ENCODE results near the gene GOLGA1. TPM values are rescaled to one million over a fixed set of nuclear protein-coding genes. Genes with fewer than 3 reads are reported as not detected.
A peak's percentile ranks its signal among the peaks of the same experiment; 100 is the strongest.

The GOLGA1 gene
- total and polyA plus RNA-seq, 9 of the 15 experiments (the other 6 are each of a cell fraction or from before 2014, with no cell fraction given): 2.9 to 15.9 (median 8.5) TPM

GRCh38 chr9:124964604-124965003, 23.7 kb upstream of the GOLGA1 start (continued):
- TF ChIP-seq KDM4B (IDR thresholded peaks at IDR 0.05; ENCODE audit: borderline replicate concordance in 2 of 2, low read depth in 1 of 2) (no peak), ERF (CRISPR knock-in tag; IDR thresholded peaks at IDR 0.05) (no peak), EHMT2 (IDR thresholded peaks at IDR 0.05) (no peak), DLX4 (CRISPR knock-in tag; IDR thresholded peaks at IDR 0.05) (no peak), ESRRA (IDR thresholded peaks at IDR 0.05; ENCODE audit: borderline replicate concordance, low read depth) (peak; percentile 88), HDAC3 (IDR thresholded peaks at IDR 0.05; ENCODE audit: borderline replicate concordance, partially characterized antibody) (peak; percentile 63), GABPB1 (CRISPR knock-in tag; IDR thresholded peaks at IDR 0.05) (no peak), RBM14 (IDR thresholded peaks at IDR 0.05; ENCODE audit: borderline replicate concordance, insufficient read depth, low read depth, low read length) (no peak), RFX1 (IDR thresholded peaks at IDR 0.05) (no peak), RBBP5 (IDR thresholded peaks at IDR 0.05; ENCODE audit: borderline replicate concordance, insufficient read depth, low read length, poor library complexity, severe bottlenecking) (no peak), CBX3 (IDR thresholded peaks at IDR 0.05; ENCODE audit: borderline replicate concordance in 1 of 2, low read length in 2 of 2) (no peak), ZEB2 (IDR thresholded peaks at IDR 0.05) (peak; percentile 97), SMARCE1 (IDR thresholded peaks at IDR 0.05) (peak; percentile 86), NEUROD1 (IDR thresholded peaks at IDR 0.05; ENCODE audit: borderline replicate concordance, low read depth, low read length, partially characterized antibody) (peak; percentile 16), CBFA2T2 (conservative IDR thresholded peaks at IDR 0.05) (peak; percentile 94), CC2D1A (IDR thresholded peaks at IDR 0.05) (peak; percentile 79; the same call in 1 of the 2 replicates), CREBBP (IDR thresholded peaks at IDR 0.05; ENCODE audit: low read depth, low read length) (no peak), ZNF431 (CRISPR knock-in tag; IDR thresholded peaks at IDR 0.05) (no peak), PHF21A (IDR thresholded peaks at IDR 0.05; ENCODE audit: borderline replicate concordance, low read depth) (no peak), CHCHD3 (CRISPR knock-in tag; IDR thresholded peaks at IDR 0.05) (no peak), ZNF740 (CRISPR knock-in tag; IDR thresholded peaks at IDR 0.05) (no peak), ZNF740 (tag; IDR thresholded peaks at IDR 0.05) (no peak), SOX6 (IDR thresholded peaks at IDR 0.05) (peak; percentile 96), HMBOX1 (IDR thresholded peaks at IDR 0.05) (no peak), ZNF780A (CRISPR knock-in tag; IDR thresholded peaks at IDR 0.05) (no peak), ZBTB33 (CRISPR knock-in tag; IDR thresholded peaks at IDR 0.05) (no peak), ZNF696 (CRISPR knock-in tag; conservative IDR thresholded peaks at IDR 0.05) (no peak), L3MBTL2 (IDR thresholded peaks at IDR 0.05) (peak; percentile 17; the same call in 1 of the 2 replicates)
